HepG2 (cell line): Measurements from ENCODE around the gene C9. TPM values are rescaled to one million over a fixed set of nuclear protein-coding genes. Genes with fewer than 3 reads are reported as not detected.

Experiments used
- ATAC-seq: fragments of 200-7000 bp; cut with Tn5 transposase; 3 replicates; pipeline ENCODE4 v1.9.1; 2020; ENCODE audit warnings: mild to moderate bottlenecking, moderate library complexity
- BruUV-seq: library from RNA; stranded (reverse); fragments of 400-500 nt; replicated peaks from 2 replicates; lab custom pipeline; 2021; lab: Mats Ljungman, UMichigan
- CTCF ChIA-PET: fragments of 300-600 bp; formaldehyde crosslinking; extraction: SDS; loops from one replicate; lab custom pipeline; 2021; ENCODE audit warnings: low total read pairs, inconsistent platforms, low intra/inter-chr PET ratio; lab: Yijun Ruan, JAX
- POLR2A ChIA-PET: fragments of 350-600 bp; sonication (Branson Sonifier 250); formaldehyde crosslinking; loops from one replicate; lab custom pipeline; 2020; ENCODE audit warnings: antibody characterized with exemption, inconsistent platforms; lab: Yijun Ruan, JAX
- DNase-seq: peaks from one replicate; pipeline ENCODE4 v3.0.0-alpha.2; 2015; ENCODE audit warnings: low spot score
- FAIRE-seq: peaks from 3 replicates; lab custom pipeline; 2011; peaks lifted over from hg19 to GRCh38; lab: Jason Lieb, UNC
- H2AFZ ChIP-seq: one replicate; pipeline ENCODE4 v1.6.1; 2011; ENCODE audit warnings: low read length, inconsistent platforms
- H3K27ac ChIP-seq: fragments of 300-600 bp; 3 replicates; pipeline ENCODE4 v1.8.0; 2011; ENCODE audit warnings: mixed run types, mild to moderate bottlenecking, mixed read lengths, low read length, inconsistent platforms; ENCODE audit not compliant: insufficient read depth; ENCODE audit errors: extremely low read length
- H3K27me3 ChIP-seq, 2 experiments: fragments of 200-600 bp in 1 of 2; 2 replicates in 1 of 2; 3 replicates in 1 of 2; pipeline versions ENCODE4 v1.6.0 to v1.8.0; 2011; ENCODE audit warnings: low read length in 2 of 2, mild to moderate bottlenecking in 2 of 2, moderate library complexity in 2 of 2, inconsistent platforms in 1 of 2; ENCODE audit not compliant: insufficient read depth in 2 of 2, control insufficient read depth in 1 of 2
- H3K36me3 ChIP-seq, 2 experiments: fragments of 200-600 bp in 1 of 2; replicated peaks in 1 of 2; 2 replicates in 1 of 2; 3 replicates in 1 of 2; pipeline versions ENCODE4 v1.5.1 to v1.8.0; 2011; ENCODE audit warnings: low read length in 2 of 2, inconsistent platforms in 1 of 2; ENCODE audit not compliant: insufficient read depth in 2 of 2, control insufficient read depth in 1 of 2
- H3K4me1 ChIP-seq: 2 replicates; pipeline ENCODE4 v1.5.1; 2012; ENCODE audit warnings: low read length, inconsistent platforms; ENCODE audit not compliant: insufficient read depth
- H3K4me2 ChIP-seq: 2 replicates; pipeline ENCODE4 v1.6.0; 2011; ENCODE audit warnings: low read depth, low read length, inconsistent platforms
- H3K4me3 ChIP-seq, 3 experiments: fragments of 200-600 bp in 1 of 3; sonication (generic), shearing (Covaris generic) in 1 of 3; replicated peaks in 1 of 3; 2 replicates each; pipeline ENCODE4 v1.5.1; 2011 to 2016; ENCODE audit warnings: low read length in 3 of 3, inconsistent platforms in 2 of 3, low read depth in 2 of 3, mild to moderate bottlenecking in 2 of 3, control low read depth in 1 of 3, mixed read lengths in 1 of 3; ENCODE audit not compliant: insufficient read depth in 1 of 3
- H3K79me2 ChIP-seq: one replicate; pipeline ENCODE4 v1.6.1; 2011; ENCODE audit warnings: low read length, inconsistent platforms; ENCODE audit not compliant: insufficient read depth
- H3K9ac ChIP-seq: 2 replicates; pipeline ENCODE4 v1.6.0; 2011; ENCODE audit warnings: mild to moderate bottlenecking, low read depth, low read length, inconsistent platforms; ENCODE audit not compliant: insufficient read depth
- H3K9me3 ChIP-seq: 2 replicates; pipeline ENCODE4 v1.5.1; 2012; ENCODE audit warnings: mild to moderate bottlenecking, low read length
- H4K20me1 ChIP-seq: 2 replicates; pipeline ENCODE4 v1.6.0; 2011; ENCODE audit warnings: inconsistent platforms, mild to moderate bottlenecking, low read length, moderate library complexity; ENCODE audit not compliant: insufficient read depth
- BRD4 ChIP-seq: sonication (generic); formaldehyde crosslinking; IDR thresholded peaks from 2 replicates; pipeline ENCODE4 v1.4.0; 2020; ENCODE audit warnings: missing genetic modification reagents
- EHMT2 ChIP-seq: fragments of 200-600 bp; sonication (generic); IDR thresholded peaks from 2 replicates; pipeline ENCODE4 v1.7.0; 2017; ENCODE audit warnings: antibody characterized with exemption, low read depth, low read length, borderline replicate concordance
- ELF1 ChIP-seq: sonication (generic); formaldehyde crosslinking; IDR thresholded peaks from 2 replicates; pipeline ENCODE4 v1.4.0; 2020; ENCODE audit warnings: missing genetic modification reagents
- HOMEZ ChIP-seq: IDR thresholded peaks from 2 replicates; pipeline ENCODE4 v1.6.1; 2016; ENCODE audit warnings: low read depth
- REPIN1 ChIP-seq: sonication (generic); formaldehyde crosslinking; IDR thresholded peaks from 2 replicates; pipeline ENCODE4 v1.8.0; 2022; ENCODE audit warnings: missing genetic modification reagents, low read depth, mild to moderate bottlenecking, borderline replicate concordance
- RXRA ChIP-seq: sonication (generic); formaldehyde crosslinking; IDR thresholded peaks from 2 replicates; pipeline ENCODE4 v1.5.1; 2020; ENCODE audit warnings: missing genetic modification reagents
- TRAFD1 ChIP-seq: sonication (generic); formaldehyde crosslinking; IDR thresholded peaks from 2 replicates; pipeline ENCODE4 v1.5.1; 2020; ENCODE audit warnings: missing genetic modification reagents, mild to moderate bottlenecking, borderline replicate concordance
- ZBTB44 ChIP-seq: sonication (generic); formaldehyde crosslinking; IDR thresholded peaks from 2 replicates; pipeline ENCODE4 v1.4.0; 2020; ENCODE audit warnings: missing genetic modification reagents
- ZNF530 ChIP-seq: sonication (generic); formaldehyde crosslinking; IDR thresholded peaks from 2 replicates; pipeline ENCODE4 v1.5.0; 2020; ENCODE audit warnings: low read depth, mild to moderate bottlenecking, missing genetic modification reagents
- ZNF768 ChIP-seq: sonication (generic); formaldehyde crosslinking; IDR thresholded peaks from 2 replicates; pipeline ENCODE4 v1.4.0; 2020; ENCODE audit warnings: missing genetic modification reagents
- ZNF780A ChIP-seq: sonication (generic); formaldehyde crosslinking; IDR thresholded peaks from 2 replicates; pipeline ENCODE4 v1.8.0; 2022; ENCODE audit warnings: mild to moderate bottlenecking, missing genetic modification reagents, moderate library complexity
- in situ Hi-C: cut with HindIII; loops from 2 replicates; pipeline ENCODE4 v1.10.0; 2017; ENCODE audit warnings: low pct_unique_long_range_greater_than_20kb; ENCODE audit not compliant: extremely low pct_ligation_motif_present
- intact Hi-C: fragments of 100-400 bp; cut with micrococcal nuclease; formaldehyde crosslinking; loops from one replicate; pipeline ENCODE4 v1.10.0; 2022; ENCODE audit not compliant: unreplicated experiment
- polyA plus RNA-seq, 8 experiments: library from polyadenylated mRNA; depleted of rRNA in 3 of 8; stranded (reverse) in 7 of 8; unstranded in 1 of 8; fragments of >200 nt; fragmentation: Illumina TruSeq in 4 of 8; extraction: Trizol in 4 of 8; gene quantifications; 2 replicates each; pipeline versions ENCODE4 v1.2.1 to v1.2.3, GENCODE V29; 2011 to 2016; ENCODE audit warnings: low read depth in 4 of 8, missing spikeins in 1 of 8, mixed read lengths in 1 of 8; ENCODE audit not compliant: insufficient read depth in 1 of 8
- total RNA-seq, 5 experiments: library from RNA; depleted of rRNA; stranded (reverse); fragments of >200 nt; fragmentation: Illumina TruSeq; extraction: Trizol; gene quantifications; 2 replicates each; pipeline ENCODE4 v1.2.3, GENCODE V29; 2016; ENCODE audit warnings: low read depth in 1 of 5

Gene C9
- total and polyA plus RNA-seq, 2 of the 13 experiments (the other 11 are each of a cell fraction or from before 2014, with no cell fraction given): not detected

- H3K9me3 ChIP-seq: peaks cover 14% of the 10 kb centered on the region
- no TSS peak for BruUV-seq
- intact Hi-C loops (no loop called here), in situ Hi-C loops (no loop called here)
- H3K4me3 ChIP-seq: no peak overlapping the region
- no peaks in the 10 kb centered on the region for H4K20me1 ChIP-seq
- H3K27ac ChIP-seq: no peak overlapping the region
- DNase-seq (no peak), ATAC-seq (no peak), FAIRE-seq (no peak)
- no peaks in the 10 kb centered on the region for H3K79me2 ChIP-seq
- H3K4me1 ChIP-seq: no peaks in the 10 kb centered on the region
- H3K27me3 ChIP-seq: no peaks in the 10 kb centered on the region
- H3K36me3 ChIP-seq: no peaks in the 10 kb centered on the region
- no peak overlapping the region for H3K9ac ChIP-seq
- CTCF ChIA-PET: no interaction called here
- no peak overlapping the region for H3K4me2 ChIP-seq
- H2AFZ ChIP-seq: no peak overlapping the region
- POLR2A ChIA-PET: no interaction called here
- TF ChIP-seq HOMEZ (CRISPR knock-in tag) (no peak), ZNF768 (CRISPR knock-in tag) (no peak), ELF1 (CRISPR knock-in tag) (no peak), ZNF780A (CRISPR knock-in tag) (no peak), TRAFD1 (CRISPR knock-in tag) (no peak), ZNF530 (CRISPR knock-in tag) (no peak), BRD4 (CRISPR knock-in tag) (no peak), ZBTB44 (CRISPR knock-in tag) (no peak), EHMT2 (no peak), RXRA (CRISPR knock-in tag) (no peak), REPIN1 (CRISPR knock-in tag) (no peak)
Observed at GRCh38 chr5:39301406-39301805, 62.9 kb downstream of the C9 start.
